WTC11 (cell line): Measurements from ENCODE around the gene B3GNT8. TPM values are rescaled to one million over a fixed set of nuclear protein-coding genes. Genes with fewer than 3 reads are reported as not detected.
A peak's percentile ranks its signal among the peaks of the same experiment; 100 is the strongest.

Experiments used
- ATAC-seq: fragments of 200-7000 bp; cut with Tn5 transposase; 2 replicates; pipeline ENCODE4 v1.10.0; 2021; ENCODE audit warnings: mild to moderate bottlenecking, moderate library complexity
- CTCF ChIA-PET: fragments of 300-600 bp; sonication (Branson Sonifier 250); formaldehyde crosslinking; loops from one replicate; lab custom pipeline; 2021; ENCODE audit warnings: antibody characterized with exemption; lab: Charles Lee
- POLR2A ChIA-PET: fragments of 350-600 bp; sonication (Branson Sonifier 250); formaldehyde crosslinking; loops from one replicate; lab custom pipeline; 2021; ENCODE audit warnings: antibody characterized with exemption; lab: Charles Lee
- DNase-seq: peaks from one replicate; pipeline ENCODE4 v3.0.0; 2021; ENCODE audit warnings: low spot score
- H3K27ac Mint-ChIP-seq: 2 replicates; pipeline ENCODE4 v1.8.0; 2021; ENCODE audit warnings: mixed read lengths
- H3K27me3 Mint-ChIP-seq: 2 replicates; pipeline ENCODE4 v1.8.0; 2021; ENCODE audit warnings: low read depth, mild to moderate bottlenecking, moderate library complexity, mixed read lengths
- H3K36me3 Mint-ChIP-seq: 2 replicates; pipeline ENCODE4 v1.8.0; 2021; ENCODE audit warnings: mixed read lengths
- H3K4me1 Mint-ChIP-seq: 2 replicates; pipeline ENCODE4 v1.8.0; 2022; ENCODE audit warnings: mixed read lengths
- H3K4me3 Mint-ChIP-seq: 2 replicates; pipeline ENCODE4 v1.8.0; 2021; ENCODE audit warnings: mild to moderate bottlenecking, moderate library complexity, mixed read lengths
- H3K9me3 Mint-ChIP-seq: 2 replicates; pipeline ENCODE4 v1.8.0; 2021; ENCODE audit warnings: mixed read lengths
- ESRRA ChIP-seq: sonication (generic); formaldehyde crosslinking; IDR thresholded peaks from 2 replicates; pipeline ENCODE4 v1.8.1; 2022; ENCODE audit warnings: mild to moderate bottlenecking, missing genetic modification reagents, borderline replicate concordance
- FOXP1 ChIP-seq: sonication (generic); formaldehyde crosslinking; IDR thresholded peaks from 2 replicates; pipeline ENCODE4 v1.8.0; 2022; ENCODE audit warnings: missing genetic modification reagents, mild to moderate bottlenecking, moderate library complexity, borderline replicate concordance
- FOXP4 ChIP-seq: sonication (generic); formaldehyde crosslinking; IDR thresholded peaks from 2 replicates; pipeline ENCODE4 v1.8.0; 2022; ENCODE audit warnings: mild to moderate bottlenecking, missing genetic modification reagents
- JAZF1 ChIP-seq: fragments of 250-450 bp; sonication (Bioruptor Pico); IDR thresholded peaks from 2 replicates; pipeline ENCODE4 v1.9.0; 2021; ENCODE audit warnings: moderate library complexity, mild to moderate bottlenecking, inconsistent platforms
- MLX ChIP-seq: sonication (generic); formaldehyde crosslinking; IDR thresholded peaks from 2 replicates; pipeline ENCODE4 v1.8.1; 2023; ENCODE audit warnings: mild to moderate bottlenecking, missing genetic modification reagents, moderate library complexity
- MXD4 ChIP-seq: fragments of 250-450 bp; sonication (Bioruptor Pico); IDR thresholded peaks from 2 replicates; pipeline ENCODE4 v1.8.0; 2021; ENCODE audit warnings: mild to moderate bottlenecking, moderate library complexity, borderline replicate concordance
- NFE2L1 ChIP-seq: sonication (generic); formaldehyde crosslinking; IDR thresholded peaks from 2 replicates; pipeline ENCODE4 v1.8.1; 2023; ENCODE audit warnings: missing genetic modification reagents
- NFYB ChIP-seq: sonication (generic); formaldehyde crosslinking; conservative IDR thresholded peaks from 2 replicates; pipeline ENCODE4 v1.8.0; 2022; ENCODE audit warnings: low read depth, missing genetic modification reagents
- NR2C2 ChIP-seq: sonication (generic); formaldehyde crosslinking; IDR thresholded peaks from 2 replicates; pipeline ENCODE4 v1.8.0; 2022; ENCODE audit warnings: mild to moderate bottlenecking, missing genetic modification reagents
- SMAD4 ChIP-seq: sonication (generic); formaldehyde crosslinking; IDR thresholded peaks from 2 replicates; pipeline ENCODE4 v1.8.0; 2022; ENCODE audit warnings: mild to moderate bottlenecking, missing genetic modification reagents
- SP1 ChIP-seq: sonication (generic); formaldehyde crosslinking; conservative IDR thresholded peaks from 2 replicates; pipeline ENCODE4 v1.8.1; 2022; ENCODE audit warnings: missing genetic modification reagents
- STAT6 ChIP-seq: sonication (generic); formaldehyde crosslinking; conservative IDR thresholded peaks from 2 replicates; pipeline ENCODE4 v1.8.1; 2023; ENCODE audit warnings: mild to moderate bottlenecking, low read depth, missing genetic modification reagents, moderate library complexity
- TCF7 ChIP-seq: sonication (generic); formaldehyde crosslinking; IDR thresholded peaks from 2 replicates; pipeline ENCODE4 v1.8.0; 2022; ENCODE audit warnings: mild to moderate bottlenecking, low read depth, missing genetic modification reagents, moderate library complexity
- TEAD1 ChIP-seq: sonication (generic); formaldehyde crosslinking; IDR thresholded peaks from 2 replicates; pipeline ENCODE4 v1.8.0; 2022; ENCODE audit warnings: mild to moderate bottlenecking, missing genetic modification reagents
- TP53 ChIP-seq: sonication (generic); formaldehyde crosslinking; IDR thresholded peaks from 2 replicates; pipeline ENCODE4 v1.8.1; 2023; ENCODE audit warnings: mild to moderate bottlenecking, missing genetic modification reagents
- ZBTB21 ChIP-seq: sonication (generic); formaldehyde crosslinking; IDR thresholded peaks from 2 replicates; pipeline ENCODE4 v1.8.1; 2023; ENCODE audit warnings: mild to moderate bottlenecking, missing genetic modification reagents, borderline replicate concordance
- ZNF121 ChIP-seq: sonication (generic); formaldehyde crosslinking; IDR thresholded peaks from 2 replicates; pipeline ENCODE4 v1.8.0; 2023; ENCODE audit warnings: missing genetic modification reagents
- ZNF425 ChIP-seq: fragments of 250-450 bp; sonication (Bioruptor Pico); conservative IDR thresholded peaks from 2 replicates; pipeline ENCODE4 v1.9.0; 2021; ENCODE audit warnings: mild to moderate bottlenecking
- ZNF671 ChIP-seq: fragments of 250-450 bp; sonication (Bioruptor Pico); IDR thresholded peaks from 2 replicates; pipeline ENCODE4 v1.8.0; 2021; ENCODE audit warnings: mild to moderate bottlenecking
- total RNA-seq: library from RNA; stranded (reverse); gene quantifications from 3 replicates; pipeline ENCODE4 v1.2.3, GENCODE V29; 2021

B3GNT8 gene
- total RNA-seq, 1 experiment from 2014 or later = 2.3 TPM

GRCh38 chr19:41399525-41399924, 27.6 kb downstream of the B3GNT8 start:
- CTCF ChIA-PET = no interaction called here
- DNase-seq (no peak), ATAC-seq (no peak)
- Mint-ChIP-seq H3K27ac (no peak overlapping the region; the same call in 1 of the 2 replicates), H3K27me3 (no peaks in the 10 kb centered on the region)
- no peak for TF ChIP-seq SMAD4
- TF ChIP-seq ZNF425 (CRISPR knock-in tag) = no peak
- TF ChIP-seq TP53 (CRISPR knock-in tag) = no peak
- TF ChIP-seq NR2C2 (CRISPR knock-in tag) = no peak
- no peak for TF ChIP-seq FOXP4 (CRISPR knock-in tag)
- no peak for TF ChIP-seq TCF7 (CRISPR knock-in tag)
- no peak for TF ChIP-seq STAT6 (CRISPR knock-in tag)
- no peak for TF ChIP-seq NFYB (CRISPR knock-in tag)
- TF ChIP-seq TEAD1 (CRISPR knock-in tag) = no peak
- TF ChIP-seq JAZF1 (CRISPR knock-in tag) = no peak
- TF ChIP-seq ESRRA (CRISPR knock-in tag) = no peak
- no peak for TF ChIP-seq ZNF671 (CRISPR knock-in tag)
- TF ChIP-seq ZBTB21 (CRISPR knock-in tag) = no peak
- TF ChIP-seq MXD4 (CRISPR knock-in tag) = no peak
- TF ChIP-seq NFE2L1 = no peak
- no peak for TF ChIP-seq FOXP1 (CRISPR knock-in tag)
- TF ChIP-seq, all 79 proteins: peak for 0
- Mint-ChIP-seq H3K9me3 (no peaks in the 10 kb centered on the region), H3K36me3 (no peaks in the 10 kb centered on the region), H3K4me3 (peak overlapping the region; percentile 39; the same call in 1 of the 2 replicates), H3K4me1 (peaks cover 22% of the 10 kb centered on the region)
- POLR2A ChIA-PET = no interaction called here

GRCh38 chr19:41399091-41399490, 28.1 kb downstream of the B3GNT8 start:
- Mint-ChIP-seq H3K4me1 (peaks cover 22% of the 10 kb centered on the region), H3K9me3 (no peaks in the 10 kb centered on the region), H3K36me3 (no peaks in the 10 kb centered on the region), H3K4me3 (peak overlapping the region; percentile 100), H3K27me3 (no peaks in the 10 kb centered on the region), H3K27ac (peak overlapping the region; percentile 60)
- TF ChIP-seq MLX (CRISPR knock-in tag) (no peak), SP1 (CRISPR knock-in tag) (no peak), NFE2L1 (no peak), NFYB (CRISPR knock-in tag) (no peak), FOXP1 (CRISPR knock-in tag) (no peak), ZNF121 (CRISPR knock-in tag) (no peak)
- ATAC-seq (no peak), DNase-seq (no peak)
- CTCF ChIA-PET = no interaction called here
- POLR2A ChIA-PET = interaction anchor here (0.7 to 1.1 kb wide), 2 partner anchors 28 to 35 kb away, joined by 3 to 9 read pairs; partner anchors contain the start of genes B3GNT8 and B9D2
